ENCODE results near the gene ORMDL3.

The ORMDL3 gene, protein sequence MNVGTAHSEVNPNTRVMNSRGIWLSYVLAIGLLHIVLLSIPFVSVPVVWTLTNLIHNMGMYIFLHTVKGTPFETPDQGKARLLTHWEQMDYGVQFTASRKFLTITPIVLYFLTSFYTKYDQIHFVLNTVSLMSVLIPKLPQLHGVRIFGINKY

GRCh38 chr17:39927101-39927928 is at the start of gene ORMDL3, which contains the start of gene LRRC3C:
Gene ORMDL3, minus strand, starts transcription at chr17:39927601. Its CDS starts 3,398 bp downstream, at chr17:39924203.
Gene LRRC3C, plus strand, starts transcription at chr17:39927732. Its CDS starts 13,792 bp downstream, at chr17:39941524.
- TF ChIP-seq ZFP30 (CRISPR knock-in tag; IDR thresholded peaks at IDR 0.05) (no peak), OSR1 (CRISPR knock-in tag; IDR thresholded peaks at IDR 0.05) (no peak), CSDC2 (CRISPR knock-in tag; IDR thresholded peaks at IDR 0.05) (peak; percentile 86), TSHZ2 (CRISPR knock-in tag; IDR thresholded peaks at IDR 0.05) (peak; percentile 90), GLIS3 (CRISPR knock-in tag; IDR thresholded peaks at IDR 0.05) (no peak; the same call in 1 of the 2 replicates), ZC3H10 (CRISPR knock-in tag; IDR thresholded peaks at IDR 0.05) (no peak), TOX (CRISPR knock-in tag; IDR thresholded peaks at IDR 0.05; ENCODE audit: borderline replicate concordance) (no peak)
- TF ChIP-seq, protein P1, sequence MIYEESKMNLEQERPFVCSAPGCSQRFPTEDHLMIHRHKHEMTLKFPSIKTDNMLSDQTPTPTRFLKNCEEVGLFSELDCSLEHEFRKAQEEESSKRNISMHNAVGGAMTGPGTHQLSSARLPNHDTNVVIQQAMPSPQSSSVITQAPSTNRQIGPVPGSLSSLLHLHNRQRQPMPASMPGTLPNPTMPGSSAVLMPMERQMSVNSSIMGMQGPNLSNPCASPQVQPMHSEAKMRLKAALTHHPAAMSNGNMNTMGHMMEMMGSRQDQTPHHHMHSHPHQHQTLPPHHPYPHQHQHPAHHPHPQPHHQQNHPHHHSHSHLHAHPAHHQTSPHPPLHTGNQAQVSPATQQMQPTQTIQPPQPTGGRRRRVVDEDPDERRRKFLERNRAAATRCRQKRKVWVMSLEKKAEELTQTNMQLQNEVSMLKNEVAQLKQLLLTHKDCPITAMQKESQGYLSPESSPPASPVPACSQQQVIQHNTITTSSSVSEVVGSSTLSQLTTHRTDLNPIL (CRISPR knock-in tag; IDR thresholded peaks at IDR 0.05; ENCODE audit: low read depth), result no peak
- TF ChIP-seq, protein P2, sequence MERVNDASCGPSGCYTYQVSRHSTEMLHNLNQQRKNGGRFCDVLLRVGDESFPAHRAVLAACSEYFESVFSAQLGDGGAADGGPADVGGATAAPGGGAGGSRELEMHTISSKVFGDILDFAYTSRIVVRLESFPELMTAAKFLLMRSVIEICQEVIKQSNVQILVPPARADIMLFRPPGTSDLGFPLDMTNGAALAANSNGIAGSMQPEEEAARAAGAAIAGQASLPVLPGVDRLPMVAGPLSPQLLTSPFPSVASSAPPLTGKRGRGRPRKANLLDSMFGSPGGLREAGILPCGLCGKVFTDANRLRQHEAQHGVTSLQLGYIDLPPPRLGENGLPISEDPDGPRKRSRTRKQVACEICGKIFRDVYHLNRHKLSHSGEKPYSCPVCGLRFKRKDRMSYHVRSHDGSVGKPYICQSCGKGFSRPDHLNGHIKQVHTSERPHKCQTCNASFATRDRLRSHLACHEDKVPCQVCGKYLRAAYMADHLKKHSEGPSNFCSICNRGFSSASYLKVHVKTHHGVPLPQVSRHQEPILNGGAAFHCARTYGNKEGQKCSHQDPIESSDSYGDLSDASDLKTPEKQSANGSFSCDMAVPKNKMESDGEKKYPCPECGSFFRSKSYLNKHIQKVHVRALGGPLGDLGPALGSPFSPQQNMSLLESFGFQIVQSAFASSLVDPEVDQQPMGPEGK (CRISPR knock-in tag; IDR thresholded peaks at IDR 0.05; ENCODE audit: borderline replicate concordance), result peak; percentile 59; the same call in 1 of the 2 replicates
- ATAC-seq, result peak; percentile 78

- TF ChIP-seq RARB (CRISPR knock-in tag; IDR thresholded peaks at IDR 0.05) (no peak), TOX (CRISPR knock-in tag; IDR thresholded peaks at IDR 0.05; ENCODE audit: borderline replicate concordance) (no peak), ZNF565 (CRISPR knock-in tag; conservative IDR thresholded peaks at IDR 0.05; ENCODE audit: low read depth) (no peak), BACH2 (CRISPR knock-in tag; IDR thresholded peaks at IDR 0.05; ENCODE audit: borderline replicate concordance) (no peak), TCF4 (CRISPR knock-in tag; IDR thresholded peaks at IDR 0.05; ENCODE audit: borderline replicate concordance) (no peak), POU6F1 (CRISPR knock-in tag; IDR thresholded peaks at IDR 0.05; ENCODE audit: borderline replicate concordance, low read depth) (no peak), ZFP3 (CRISPR knock-in tag; IDR thresholded peaks at IDR 0.05) (no peak), OSR1 (CRISPR knock-in tag; IDR thresholded peaks at IDR 0.05) (no peak)
- TF ChIP-seq, protein P3, sequence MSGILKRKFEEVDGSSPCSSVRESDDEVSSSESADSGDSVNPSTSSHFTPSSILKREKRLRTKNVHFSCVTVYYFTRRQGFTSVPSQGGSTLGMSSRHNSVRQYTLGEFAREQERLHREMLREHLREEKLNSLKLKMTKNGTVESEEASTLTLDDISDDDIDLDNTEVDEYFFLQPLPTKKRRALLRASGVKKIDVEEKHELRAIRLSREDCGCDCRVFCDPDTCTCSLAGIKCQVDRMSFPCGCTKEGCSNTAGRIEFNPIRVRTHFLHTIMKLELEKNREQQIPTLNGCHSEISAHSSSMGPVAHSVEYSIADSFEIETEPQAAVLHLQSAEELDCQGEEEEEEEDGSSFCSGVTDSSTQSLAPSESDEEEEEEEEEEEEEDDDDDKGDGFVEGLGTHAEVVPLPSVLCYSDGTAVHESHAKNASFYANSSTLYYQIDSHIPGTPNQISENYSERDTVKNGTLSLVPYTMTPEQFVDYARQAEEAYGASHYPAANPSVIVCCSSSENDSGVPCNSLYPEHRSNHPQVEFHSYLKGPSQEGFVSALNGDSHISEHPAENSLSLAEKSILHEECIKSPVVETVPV (CRISPR knock-in tag; IDR thresholded peaks at IDR 0.05), result no peak
- TF ChIP-seq, protein P2 (CRISPR knock-in tag; IDR thresholded peaks at IDR 0.05; ENCODE audit: borderline replicate concordance), result no peak
- TF ChIP-seq, protein P1 (CRISPR knock-in tag; IDR thresholded peaks at IDR 0.05; ENCODE audit: low read depth), result no peak
Observed at GRCh38 chr17:39975801-39976200, 48.4 kb upstream of the ORMDL3 start.

More at GRCh38 chr17:39975801-39976200, 48.4 kb upstream of the ORMDL3 start:
- no peak for ATAC-seq

Measured in SK-N-SH treated with all-trans-retinoic acid at 6 μM for 48 hours (cell line).